ENCODE data around the gene METTL15. TPM values are rescaled to one million over a fixed set of nuclear protein-coding genes. Genes with fewer than 3 reads are reported as not detected.

The METTL15 gene
- total and polyA plus RNA-seq, 2 of the 8 experiments (the other 6 are each of a cell fraction or from before 2014, with no cell fraction given): 5.4 to 10.5 TPM

GRCh38 chr11:28232649-28233048, 124.5 kb downstream of the METTL15 start (continued):
- TF ChIP-seq, protein P1, sequence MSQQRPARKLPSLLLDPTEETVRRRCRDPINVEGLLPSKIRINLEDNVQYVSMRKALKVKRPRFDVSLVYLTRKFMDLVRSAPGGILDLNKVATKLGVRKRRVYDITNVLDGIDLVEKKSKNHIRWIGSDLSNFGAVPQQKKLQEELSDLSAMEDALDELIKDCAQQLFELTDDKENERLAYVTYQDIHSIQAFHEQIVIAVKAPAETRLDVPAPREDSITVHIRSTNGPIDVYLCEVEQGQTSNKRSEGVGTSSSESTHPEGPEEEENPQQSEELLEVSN (IDR thresholded peaks at IDR 0.05): no peak
- no peak for TF ChIP-seq CEBPB (IDR thresholded peaks at IDR 0.05; ENCODE audit: low read depth, low read length)
